HG03095 (cell line): ENCODE measurements around the gene CDC42SE2.
"Not testable (repeated sequence)": the region's sequence is repeated elsewhere in the genome, so short reads cannot be mapped to it uniquely, and the experiment has no call there.

Source experiments
- ATAC-seq: cut with Tn5 transposase; IDR thresholded peaks from one replicate; pipeline ENCODE4 v1.9.1; 2021; ENCODE audit warnings: moderate library complexity; ENCODE audit not compliant: unreplicated experiment

The CDC42SE2 gene

GRCh38 chr5:131363811-131364506 lies 100.1 kb downstream of the CDC42SE2 start:
- ATAC-seq, result no peak

- ATAC-seq, result no peak
Measured at GRCh38 chr5:131364507-131365050, 100.7 kb downstream of the CDC42SE2 start.

- ATAC-seq, result no peak
Measured at GRCh38 chr5:131366428-131366827, 102.6 kb downstream of the CDC42SE2 start.

- ATAC-seq, result no peak
Measured at GRCh38 chr5:131367219-131367860, 103.5 kb downstream of the CDC42SE2 start.

GRCh38 chr5:131368866-131369265 lies 105.0 kb downstream of the CDC42SE2 start:
- no peak for ATAC-seq

GRCh38 chr5:131369558-131369957 lies 105.7 kb downstream of the CDC42SE2 start:
- no peak for ATAC-seq

- no peak for ATAC-seq
Measured at GRCh38 chr5:131371835-131372234, 108.0 kb downstream of the CDC42SE2 start.

GRCh38 chr5:131373265-131373664 lies 109.4 kb downstream of the CDC42SE2 start:
- ATAC-seq, result no peak

GRCh38 chr5:131375351-131375750 lies 111.5 kb downstream of the CDC42SE2 start:
- no peak for ATAC-seq

- ATAC-seq, result no peak
Measured at GRCh38 chr5:131377346-131377745, 113.5 kb downstream of the CDC42SE2 start.

- no peak for ATAC-seq
Measured at GRCh38 chr5:131377785-131378325, 114.0 kb downstream of the CDC42SE2 start.

GRCh38 chr5:131378721-131379541 lies 115.1 kb downstream of the CDC42SE2 start:
- ATAC-seq, result peak; percentile 27

GRCh38 chr5:131379723-131380122 lies 115.9 kb downstream of the CDC42SE2 start:
- peak; percentile 27 for ATAC-seq

GRCh38 chr5:131380238-131380637 lies 116.4 kb downstream of the CDC42SE2 start:
- not testable (repeated sequence) for ATAC-seq

GRCh38 chr5:131381021-131381420 lies 117.2 kb downstream of the CDC42SE2 start:
- ATAC-seq, result no peak

- peak; percentile 51 for ATAC-seq
Measured at GRCh38 chr5:131381777-131382176, 117.9 kb downstream of the CDC42SE2 start.

GRCh38 chr5:131382407-131383395 lies 118.8 kb downstream of the CDC42SE2 start:
- peak; percentile 54 for ATAC-seq

GRCh38 chr5:131384173-131384572 lies 120.3 kb downstream of the CDC42SE2 start:
- ATAC-seq, result no peak

- no peak for ATAC-seq
Measured at GRCh38 chr5:131384616-131385214, 120.9 kb downstream of the CDC42SE2 start.
